ENCODE results near the gene KLLN.

DNA sequence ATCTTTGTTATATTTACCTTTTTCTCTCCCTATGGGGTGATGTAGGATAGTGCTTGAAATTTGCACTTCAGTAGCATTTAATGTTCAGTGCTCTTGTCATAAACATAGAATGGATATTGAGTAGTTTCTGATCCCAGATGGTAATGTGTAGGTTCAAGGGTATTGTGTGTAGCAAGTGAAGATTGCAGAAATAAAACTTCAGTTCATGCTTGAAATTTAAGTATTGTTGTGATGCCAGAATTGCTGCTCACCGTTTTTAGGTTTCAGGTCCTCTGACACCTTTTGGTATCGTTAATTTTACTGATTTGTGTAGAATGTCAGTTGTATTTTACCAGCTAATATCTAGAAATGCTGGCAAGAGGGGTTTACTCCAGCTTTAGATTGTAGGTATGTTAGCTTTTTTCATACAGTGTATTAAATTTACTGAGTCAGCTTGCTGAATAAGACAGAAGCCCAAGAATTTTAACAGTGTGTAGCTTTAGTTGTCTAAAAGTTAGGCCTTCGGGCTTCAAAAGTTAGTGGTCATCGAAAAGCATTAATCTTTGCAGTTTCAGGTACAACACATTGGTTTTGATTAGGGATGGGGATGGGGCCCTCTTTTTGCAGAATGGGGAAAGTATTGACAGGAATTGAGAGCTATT is 2.0 kb upstream of the KLLN start:
- TF ChIP-seq, protein P1, sequence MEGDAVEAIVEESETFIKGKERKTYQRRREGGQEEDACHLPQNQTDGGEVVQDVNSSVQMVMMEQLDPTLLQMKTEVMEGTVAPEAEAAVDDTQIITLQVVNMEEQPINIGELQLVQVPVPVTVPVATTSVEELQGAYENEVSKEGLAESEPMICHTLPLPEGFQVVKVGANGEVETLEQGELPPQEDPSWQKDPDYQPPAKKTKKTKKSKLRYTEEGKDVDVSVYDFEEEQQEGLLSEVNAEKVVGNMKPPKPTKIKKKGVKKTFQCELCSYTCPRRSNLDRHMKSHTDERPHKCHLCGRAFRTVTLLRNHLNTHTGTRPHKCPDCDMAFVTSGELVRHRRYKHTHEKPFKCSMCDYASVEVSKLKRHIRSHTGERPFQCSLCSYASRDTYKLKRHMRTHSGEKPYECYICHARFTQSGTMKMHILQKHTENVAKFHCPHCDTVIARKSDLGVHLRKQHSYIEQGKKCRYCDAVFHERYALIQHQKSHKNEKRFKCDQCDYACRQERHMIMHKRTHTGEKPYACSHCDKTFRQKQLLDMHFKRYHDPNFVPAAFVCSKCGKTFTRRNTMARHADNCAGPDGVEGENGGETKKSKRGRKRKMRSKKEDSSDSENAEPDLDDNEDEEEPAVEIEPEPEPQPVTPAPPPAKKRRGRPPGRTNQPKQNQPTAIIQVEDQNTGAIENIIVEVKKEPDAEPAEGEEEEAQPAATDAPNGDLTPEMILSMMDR (IDR thresholded peaks at IDR 0.05): no peak
- no peak for TF ChIP-seq POLR2A (IDR thresholded peaks at IDR 0.05)

Data from adrenal gland (tissue), 5 donors.